ENCODE measurements around the gene STYX.

Gene STYX

DNA sequence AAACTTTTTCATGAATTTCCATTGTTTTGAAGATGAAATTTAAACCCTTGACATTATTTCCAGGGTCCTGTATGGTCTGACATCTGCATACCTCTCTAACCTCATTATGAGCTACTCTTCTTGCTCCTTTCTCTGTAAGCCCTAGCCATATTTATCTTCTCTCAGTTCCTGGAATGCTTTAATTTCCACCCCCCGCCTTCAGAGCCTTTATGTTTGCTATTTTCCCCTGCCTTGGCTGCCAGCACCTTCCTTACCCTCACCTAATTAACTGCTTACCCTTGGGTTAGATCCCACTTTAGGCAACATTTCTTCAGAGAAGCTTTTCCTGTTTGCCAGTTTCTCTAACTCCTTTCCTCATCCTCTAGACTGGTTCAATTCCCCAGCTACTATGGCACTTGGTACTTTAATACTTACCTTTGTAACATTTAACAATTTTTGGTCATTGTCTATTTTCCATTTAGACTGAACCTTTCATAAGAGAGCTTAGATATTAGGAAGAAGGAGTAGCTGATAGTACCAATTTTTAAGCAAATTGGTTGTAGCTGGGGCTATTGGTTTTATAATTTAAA lies 6.0 kb downstream of the STYX start:
- H3K79me2 ChIP-seq (ENCODE audit: insufficient read depth, low read length), result peaks cover 91% of the 10 kb centered on the region
- TF ChIP-seq EZH2 (IDR thresholded peaks at IDR 0.05; ENCODE audit: borderline replicate concordance, low read depth, low read length, severe bottlenecking), result no peak
- TF ChIP-seq, protein P1, sequence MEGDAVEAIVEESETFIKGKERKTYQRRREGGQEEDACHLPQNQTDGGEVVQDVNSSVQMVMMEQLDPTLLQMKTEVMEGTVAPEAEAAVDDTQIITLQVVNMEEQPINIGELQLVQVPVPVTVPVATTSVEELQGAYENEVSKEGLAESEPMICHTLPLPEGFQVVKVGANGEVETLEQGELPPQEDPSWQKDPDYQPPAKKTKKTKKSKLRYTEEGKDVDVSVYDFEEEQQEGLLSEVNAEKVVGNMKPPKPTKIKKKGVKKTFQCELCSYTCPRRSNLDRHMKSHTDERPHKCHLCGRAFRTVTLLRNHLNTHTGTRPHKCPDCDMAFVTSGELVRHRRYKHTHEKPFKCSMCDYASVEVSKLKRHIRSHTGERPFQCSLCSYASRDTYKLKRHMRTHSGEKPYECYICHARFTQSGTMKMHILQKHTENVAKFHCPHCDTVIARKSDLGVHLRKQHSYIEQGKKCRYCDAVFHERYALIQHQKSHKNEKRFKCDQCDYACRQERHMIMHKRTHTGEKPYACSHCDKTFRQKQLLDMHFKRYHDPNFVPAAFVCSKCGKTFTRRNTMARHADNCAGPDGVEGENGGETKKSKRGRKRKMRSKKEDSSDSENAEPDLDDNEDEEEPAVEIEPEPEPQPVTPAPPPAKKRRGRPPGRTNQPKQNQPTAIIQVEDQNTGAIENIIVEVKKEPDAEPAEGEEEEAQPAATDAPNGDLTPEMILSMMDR (IDR thresholded peaks at IDR 0.05; ENCODE audit: borderline replicate concordance, extremely low read depth, low read length, poor library complexity, severe bottlenecking), result no peak
- no peak overlapping the region for H3K9ac ChIP-seq (ENCODE audit: low read depth, low read length)
- H3K9me3 ChIP-seq (ENCODE audit: insufficient read depth, low read length, severe bottlenecking), result no peaks in the 10 kb centered on the region
- no peaks in the 10 kb centered on the region for H4K20me1 ChIP-seq (ENCODE audit: insufficient read depth, low read length)
- peaks cover 25% of the 10 kb centered on the region for H3K36me3 ChIP-seq (ENCODE audit: insufficient read depth, low read length)
- DNase-seq, result no peak
- H2AFZ ChIP-seq (ENCODE audit: low read depth, low read length), result no peak overlapping the region
- peaks cover 59% of the 10 kb centered on the region for H3K4me1 ChIP-seq (ENCODE audit: insufficient read depth, low read length)
- no peak overlapping the region for H3K4me2 ChIP-seq (ENCODE audit: insufficient read depth, low read length)
- no peak overlapping the region for H3K4me3 ChIP-seq (ENCODE audit: low read depth in 1 of 2, low read length in 2 of 2)
- no peak overlapping the region for H3K27ac ChIP-seq (ENCODE audit: low read length)
- no peaks in the 10 kb centered on the region for H3K27me3 ChIP-seq (ENCODE audit: insufficient read depth, low read length, poor library complexity)
- no peak; the same call in 2 of the 3 replicates for ATAC-seq (ENCODE audit: insufficient read depth, low read depth)

DNA sequence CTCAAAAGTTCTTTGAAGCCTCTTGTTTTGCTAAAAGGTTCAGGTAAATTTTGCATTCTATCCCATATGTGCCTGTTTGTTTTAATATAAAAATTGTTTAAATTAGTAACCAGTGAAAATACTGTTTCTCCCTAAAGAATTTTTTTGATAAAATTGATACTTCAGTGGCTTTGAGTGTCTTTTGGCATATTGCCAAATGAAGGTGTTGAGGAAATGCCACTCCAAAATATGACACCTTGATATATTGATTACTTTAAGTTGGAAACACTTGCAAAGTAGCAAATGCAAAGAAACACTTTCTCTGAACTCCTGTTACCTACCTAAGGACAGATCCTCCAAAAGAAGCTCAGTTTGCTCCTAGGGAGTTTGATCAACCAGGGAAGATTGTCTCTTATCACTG lies 8.4 kb downstream of the STYX start:
- H3K4me1 ChIP-seq (ENCODE audit: insufficient read depth, low read length), result peaks cover 60% of the 10 kb centered on the region
- no peak overlapping the region for H3K9ac ChIP-seq (ENCODE audit: low read depth, low read length)
- H3K36me3 ChIP-seq (ENCODE audit: insufficient read depth, low read length), result peaks cover 17% of the 10 kb centered on the region
- H3K4me2 ChIP-seq (ENCODE audit: insufficient read depth, low read length), result no peak overlapping the region
- H3K9me3 ChIP-seq (ENCODE audit: insufficient read depth, low read length, severe bottlenecking), result no peaks in the 10 kb centered on the region
- peaks cover 78% of the 10 kb centered on the region for H3K79me2 ChIP-seq (ENCODE audit: insufficient read depth, low read length)
- H3K27me3 ChIP-seq (ENCODE audit: insufficient read depth, low read length, poor library complexity), result no peaks in the 10 kb centered on the region
- no peak for ATAC-seq (ENCODE audit: insufficient read depth, low read depth)
- H2AFZ ChIP-seq (ENCODE audit: low read depth, low read length), result no peak overlapping the region
- no peak for DNase-seq
- TF ChIP-seq, protein P1 (IDR thresholded peaks at IDR 0.05; ENCODE audit: borderline replicate concordance, extremely low read depth, low read length, poor library complexity, severe bottlenecking), result no peak
- no peak for TF ChIP-seq EZH2 (IDR thresholded peaks at IDR 0.05; ENCODE audit: borderline replicate concordance, low read depth, low read length, severe bottlenecking)
- no peak overlapping the region for H3K27ac ChIP-seq (ENCODE audit: low read length)
- no peak overlapping the region for H3K4me3 ChIP-seq (ENCODE audit: low read depth in 1 of 2, low read length in 2 of 2)
- no peaks in the 10 kb centered on the region for H4K20me1 ChIP-seq (ENCODE audit: insufficient read depth, low read length)

DNA sequence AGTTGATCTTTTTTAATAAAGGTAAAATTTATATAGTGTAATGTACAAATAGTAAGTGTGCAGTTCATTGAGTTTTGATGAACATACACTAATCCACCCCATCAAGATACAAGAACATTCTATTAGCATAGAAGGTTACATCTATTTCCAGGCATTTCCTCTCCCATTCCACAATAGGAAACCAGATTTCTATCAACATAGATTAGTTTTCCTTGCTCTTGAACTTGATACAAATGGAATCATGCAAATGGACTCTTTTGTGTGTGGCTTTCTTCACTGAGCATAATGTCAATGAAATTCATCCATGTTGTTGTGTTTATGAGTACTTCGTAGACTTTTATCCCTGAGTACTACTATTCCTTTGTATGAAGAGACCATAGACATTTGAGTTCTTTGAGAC lies 10.8 kb downstream of the STYX start:
- H3K4me2 ChIP-seq (ENCODE audit: insufficient read depth, low read length), result peak overlapping the region; percentile 14; the same call in 1 of the 2 replicates

More for the DNA sequence above, 10.8 kb downstream of the STYX start:
- Histone ChIP-seq H3K9ac (ENCODE audit: low read depth, low read length) (no peak overlapping the region), H3K4me3 (ENCODE audit: low read depth in 1 of 2, low read length in 2 of 2) (no peak overlapping the region), H3K4me1 (ENCODE audit: insufficient read depth, low read length) (peaks cover 60% of the 10 kb centered on the region), H4K20me1 (ENCODE audit: insufficient read depth, low read length) (no peaks in the 10 kb centered on the region), H3K27me3 (ENCODE audit: insufficient read depth, low read length, poor library complexity) (no peaks in the 10 kb centered on the region), H2AFZ (ENCODE audit: low read depth, low read length) (no peak overlapping the region), H3K79me2 (ENCODE audit: insufficient read depth, low read length) (peaks cover 75% of the 10 kb centered on the region), H3K9me3 (ENCODE audit: insufficient read depth, low read length, severe bottlenecking) (no peaks in the 10 kb centered on the region), H3K27ac (ENCODE audit: low read length) (peak overlapping the region; percentile 60), H3K36me3 (ENCODE audit: insufficient read depth, low read length) (peaks cover 12% of the 10 kb centered on the region; the same call in 1 of the 2 replicates)
- no peak for ATAC-seq (ENCODE audit: insufficient read depth, low read depth)
- no peak for DNase-seq
- TF ChIP-seq EZH2 (IDR thresholded peaks at IDR 0.05; ENCODE audit: borderline replicate concordance, low read depth, low read length, severe bottlenecking), result no peak
- TF ChIP-seq, protein P1 (IDR thresholded peaks at IDR 0.05; ENCODE audit: borderline replicate concordance, extremely low read depth, low read length, poor library complexity, severe bottlenecking), result no peak
